ENCODE data around the gene ABCC3. TPM values are rescaled to one million over a fixed set of nuclear protein-coding genes. Genes with fewer than 3 reads are reported as not detected.

Gene ABCC3
- total RNA-seq, 4 donors from 2014 or later: 297 to 655 (median 533) TPM

GRCh38 chr17:50637829-50638605 is 3.3 kb downstream of the ABCC3 start:
- no peak for DNase-seq
- in situ Hi-C loops (cut with MboI; ENCODE audit: low pct_ligation_motif_present in 1 of 4, low pct_unique_long_range_greater_than_20kb in 1 of 4, low sequenced_read_pairs in 3 of 4): loop anchor here in 2 of 4 donors (10.0 kb wide), 2 partner anchors 57 to 83 kb away; no protein-coding TSS in a partner anchor
- H3K27me3 ChIP-seq: peaks cover 17% of the 10 kb centered on the region
- intact Hi-C loops (cut with DNase I; ENCODE audit: low total_unique reads): no loop called here
- peaks cover 20 to 82% (median 52%) of the 10 kb centered on the region in 4 donors for H3K4me1 ChIP-seq
- peak overlapping the region; percentile 79 to 92 (median 87) for H3K27ac ChIP-seq
- no peaks in the 10 kb centered on the region for H3K9me3 ChIP-seq
- no peaks in the 10 kb centered on the region for H3K36me3 ChIP-seq
- no peak for TF ChIP-seq POLR2A (IDR thresholded peaks at IDR 0.05)
- TF ChIP-seq, protein P1, sequence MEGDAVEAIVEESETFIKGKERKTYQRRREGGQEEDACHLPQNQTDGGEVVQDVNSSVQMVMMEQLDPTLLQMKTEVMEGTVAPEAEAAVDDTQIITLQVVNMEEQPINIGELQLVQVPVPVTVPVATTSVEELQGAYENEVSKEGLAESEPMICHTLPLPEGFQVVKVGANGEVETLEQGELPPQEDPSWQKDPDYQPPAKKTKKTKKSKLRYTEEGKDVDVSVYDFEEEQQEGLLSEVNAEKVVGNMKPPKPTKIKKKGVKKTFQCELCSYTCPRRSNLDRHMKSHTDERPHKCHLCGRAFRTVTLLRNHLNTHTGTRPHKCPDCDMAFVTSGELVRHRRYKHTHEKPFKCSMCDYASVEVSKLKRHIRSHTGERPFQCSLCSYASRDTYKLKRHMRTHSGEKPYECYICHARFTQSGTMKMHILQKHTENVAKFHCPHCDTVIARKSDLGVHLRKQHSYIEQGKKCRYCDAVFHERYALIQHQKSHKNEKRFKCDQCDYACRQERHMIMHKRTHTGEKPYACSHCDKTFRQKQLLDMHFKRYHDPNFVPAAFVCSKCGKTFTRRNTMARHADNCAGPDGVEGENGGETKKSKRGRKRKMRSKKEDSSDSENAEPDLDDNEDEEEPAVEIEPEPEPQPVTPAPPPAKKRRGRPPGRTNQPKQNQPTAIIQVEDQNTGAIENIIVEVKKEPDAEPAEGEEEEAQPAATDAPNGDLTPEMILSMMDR (IDR thresholded peaks at IDR 0.05): no peak
- TF ChIP-seq EP300 (IDR thresholded peaks at IDR 0.05; ENCODE audit: low read depth): no peak
- no peak for TF ChIP-seq POLR2AphosphoS5 (IDR thresholded peaks at IDR 0.05)
- no peak overlapping the region for H3K4me3 ChIP-seq
- 73 to 81% methylated on average over 3 to 6 of the region's 7 CpGs for WGBS, 2 donors (ENCODE audit: low coverage in 1 of 2)

DNA sequence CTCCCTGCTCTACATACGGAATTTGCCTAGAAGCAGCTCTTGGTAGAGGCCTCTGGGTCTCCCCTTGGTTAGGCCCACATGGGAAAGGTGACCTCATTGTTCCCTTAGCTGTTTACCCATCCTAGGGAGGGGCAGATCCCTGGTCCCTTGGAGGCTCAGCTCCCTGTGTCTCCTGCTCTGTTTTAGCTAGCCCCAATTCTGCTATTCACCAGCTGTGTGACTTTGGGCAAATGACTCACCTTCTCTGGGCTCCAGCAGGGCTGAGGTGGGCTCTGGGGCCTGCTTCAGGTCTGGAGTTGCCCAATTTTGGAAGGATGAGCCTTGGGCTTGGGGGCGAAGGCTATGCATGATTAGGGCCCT is 3.9 kb downstream of the ABCC3 start:
- H3K36me3 ChIP-seq: no peaks in the 10 kb centered on the region
- H3K4me3 ChIP-seq: no peak overlapping the region
- intact Hi-C loops (cut with DNase I; ENCODE audit: low total_unique reads): no loop called here
- TF ChIP-seq EP300 (IDR thresholded peaks at IDR 0.05; ENCODE audit: low read depth) (no peak), POLR2AphosphoS5 (IDR thresholded peaks at IDR 0.05) (no peak), POLR2A (IDR thresholded peaks at IDR 0.05) (no peak)
- TF ChIP-seq, protein P1 (IDR thresholded peaks at IDR 0.05): no peak
- in situ Hi-C loops (cut with MboI; ENCODE audit: low pct_ligation_motif_present in 1 of 4, low pct_unique_long_range_greater_than_20kb in 1 of 4, low sequenced_read_pairs in 3 of 4): loop anchor here in 2 of 4 donors (10.0 kb wide), 2 partner anchors 56 to 84 kb away; no protein-coding TSS in a partner anchor
- peaks cover 20 to 82% (median 52%) of the 10 kb centered on the region in 4 donors for H3K4me1 ChIP-seq
- no peak for DNase-seq
- 66% methylated on average over 2 of the region's 2 CpGs; no CpG with 5 or more reads in 1 of the 2 donors for WGBS, 2 donors (ENCODE audit: low coverage in 1 of 2)
- peak overlapping the region; percentile 79 to 92 (median 87) for H3K27ac ChIP-seq
- H3K27me3 ChIP-seq: peaks cover 17% of the 10 kb centered on the region
- no peaks in the 10 kb centered on the region for H3K9me3 ChIP-seq

DNA sequence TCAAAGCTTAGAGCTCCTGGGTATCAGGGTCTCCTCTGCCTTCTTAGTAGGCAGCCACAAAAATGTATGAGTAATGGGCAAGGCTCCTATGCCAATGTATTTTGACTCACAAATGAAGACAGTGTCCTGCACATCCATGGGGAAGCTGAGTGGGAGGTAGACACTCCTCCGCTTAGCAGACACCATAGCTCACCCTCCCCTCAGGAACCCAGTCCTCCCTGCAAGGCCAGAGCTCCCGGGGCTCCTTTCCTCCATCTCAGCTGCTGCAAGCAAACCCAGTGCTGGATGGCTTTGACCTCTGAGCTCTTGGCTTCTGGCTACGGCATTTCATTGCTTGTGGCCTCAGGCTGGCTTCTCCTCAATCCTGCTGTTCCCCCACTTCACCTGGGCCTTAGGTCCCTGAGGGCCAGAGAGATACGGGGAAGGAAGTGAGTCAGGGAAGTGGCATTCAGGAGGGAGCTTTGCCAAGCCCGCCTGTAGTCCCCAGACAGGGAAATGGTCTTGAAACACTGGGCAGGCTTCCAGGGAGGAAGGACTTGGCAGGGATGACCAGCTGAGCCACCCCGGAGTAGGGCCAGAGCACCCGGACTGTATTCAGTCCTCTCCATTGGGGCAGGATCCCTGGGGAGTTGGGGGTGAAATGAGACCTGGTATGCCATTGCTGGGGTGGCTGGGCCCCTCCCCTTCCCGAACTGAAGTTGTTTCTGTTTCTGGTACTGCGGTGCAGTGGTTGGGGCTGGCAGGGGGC is 4.5 kb downstream of the ABCC3 start:
- Histone ChIP-seq H3K9me3 (no peaks in the 10 kb centered on the region), H3K4me1 (peaks cover 18 to 78% (median 51%) of the 10 kb centered on the region in 4 donors), H3K27ac (peak overlapping the region; percentile 79 to 92 (median 87)), H3K27me3 (peaks cover 14% of the 10 kb centered on the region), H3K36me3 (no peaks in the 10 kb centered on the region), H3K4me3 (no peak overlapping the region)
- 0 to 6% methylated on average over 3 to 9 of the region's 9 CpGs for WGBS, 2 donors (ENCODE audit: low coverage in 1 of 2)
- intact Hi-C loops (cut with DNase I; ENCODE audit: low total_unique reads) (no loop called here), in situ Hi-C loops (cut with MboI; ENCODE audit: low pct_ligation_motif_present in 1 of 4, low pct_unique_long_range_greater_than_20kb in 1 of 4, low sequenced_read_pairs in 3 of 4) (loop anchor here in 2 of 4 donors (10.0 kb wide), 2 partner anchors 56 to 84 kb away; no protein-coding TSS in a partner anchor)
- peak; percentile 95 for DNase-seq
- no peak for TF ChIP-seq EP300 (IDR thresholded peaks at IDR 0.05; ENCODE audit: low read depth)
- TF ChIP-seq, protein P1 (IDR thresholded peaks at IDR 0.05): no peak
- TF ChIP-seq POLR2AphosphoS5 (IDR thresholded peaks at IDR 0.05): peak; percentile 33 to 83 (median 74)
- no peak for TF ChIP-seq POLR2A (IDR thresholded peaks at IDR 0.05)
